H1 (cell line): ENCODE results near the gene ZNF227. TPM values are rescaled to one million over a fixed set of nuclear protein-coding genes. Genes with fewer than 3 reads are reported as not detected.

Experiments
- CTCF ChIA-PET: fragments of 300-600 bp; sonication (Branson Sonifier 250); formaldehyde crosslinking; loops from one replicate; lab custom pipeline; 2021; ENCODE audit not compliant: partially characterized antibody; lab: Charles Lee
- POLR2A ChIA-PET: fragments of 300-600 bp; sonication (Branson Sonifier 250); formaldehyde crosslinking; loops from one replicate; lab custom pipeline; 2021; ENCODE audit warnings: inconsistent platforms; ENCODE audit not compliant: partially characterized antibody; lab: Charles Lee
- DNase-seq, 2 experiments: peaks; one replicate each; pipeline versions ENCODE4 v3.0.0 to v3.0.0-alpha.2; 2010 to 2022; ENCODE audit warnings: low spot score in 2 of 2, low read depth in 1 of 2, mixed read lengths in 1 of 2
- FAIRE-seq: peaks from 2 replicates; lab custom pipeline; 2011; peaks lifted over from hg19 to GRCh38; lab: Jason Lieb, UNC
- H2AFZ ChIP-seq: 2 replicates; pipeline ENCODE4 v1.8.1; 2012; ENCODE audit warnings: low read length, inconsistent platforms
- H2AK5ac ChIP-seq: 2 replicates; pipeline ENCODE4 v1.6.1; 2013; ENCODE audit warnings: low read depth, low read length
- H2BK120ac ChIP-seq: replicated peaks from 2 replicates; pipeline ENCODE3; 2013; ENCODE audit warnings: low read depth, low read length, inconsistent platforms
- H2BK12ac ChIP-seq: 2 replicates; pipeline ENCODE4 v1.6.1; 2013; ENCODE audit warnings: low read depth, low read length
- H2BK15ac ChIP-seq: 2 replicates; pipeline ENCODE4 v1.6.1; 2013; ENCODE audit warnings: low read length
- H2BK20ac ChIP-seq: 2 replicates; pipeline ENCODE4 v1.6.1; 2013; ENCODE audit warnings: low read length
- H2BK5ac ChIP-seq: 2 replicates; pipeline ENCODE4 v1.6.1; 2013; ENCODE audit warnings: low read depth, low read length
- H3K14ac ChIP-seq: 2 replicates; pipeline ENCODE4 v1.6.1; 2013; ENCODE audit warnings: inconsistent platforms; ENCODE audit not compliant: insufficient read length
- H3K18ac ChIP-seq: 2 replicates; pipeline ENCODE4 v1.6.1; 2013; ENCODE audit warnings: low read length; ENCODE audit errors: extremely low read depth
- H3K23ac ChIP-seq: 2 replicates; pipeline ENCODE4 v1.6.1; 2013; ENCODE audit warnings: inconsistent platforms; ENCODE audit not compliant: insufficient read length
- H3K23me2 ChIP-seq: 2 replicates; pipeline ENCODE4 v1.6.1; 2013; ENCODE audit warnings: low read depth, low read length
- H3K27ac ChIP-seq: 2 replicates; pipeline ENCODE4 v1.6.1; 2011; ENCODE audit warnings: low read depth, low read length, inconsistent platforms
- H3K27me3 ChIP-seq, 4 experiments: replicated peaks in 1 of 4; 1 replicate in 1 of 4; 2 replicates in 3 of 4; pipeline versions ENCODE4 v1.6.1 to v1.8.1; 2011 to 2013; ENCODE audit warnings: low read length in 3 of 4, mild to moderate bottlenecking in 3 of 4, inconsistent platforms in 2 of 4, mixed read lengths in 2 of 4, moderate library complexity in 1 of 4; ENCODE audit not compliant: control insufficient read depth in 3 of 4, insufficient read depth in 3 of 4; ENCODE audit errors: extremely low read depth in 1 of 4
- H3K36me3 ChIP-seq, 4 experiments: 2 replicates each; pipeline versions ENCODE4 v1.6.1 to v1.8.1; 2011 to 2013; ENCODE audit warnings: mild to moderate bottlenecking in 4 of 4, low read length in 3 of 4, moderate library complexity in 2 of 4, control low read depth in 1 of 4, inconsistent platforms in 1 of 4; ENCODE audit not compliant: insufficient read depth in 4 of 4, control insufficient read depth in 2 of 4
- H3K4ac ChIP-seq: replicated peaks from 2 replicates; pipeline ENCODE3; 2013; ENCODE audit warnings: low read length, low read depth, mixed read lengths, inconsistent platforms; ENCODE audit not compliant: insufficient read length
- H3K4me1 ChIP-seq, 4 experiments: replicated peaks in 1 of 4; 1 replicate in 1 of 4; 2 replicates in 3 of 4; pipeline versions ENCODE4 v1.6.1 to v1.8.1; 2011 to 2013; ENCODE audit warnings: low read length in 3 of 4, inconsistent platforms in 2 of 4, mixed read lengths in 1 of 4; ENCODE audit not compliant: insufficient read depth in 4 of 4, control insufficient read depth in 3 of 4
- H3K4me2 ChIP-seq, 2 experiments: 2 replicates each; pipeline versions ENCODE4 v1.6.1 to v1.8.1; 2011 to 2013; ENCODE audit warnings: low read depth in 2 of 2, low read length in 2 of 2, control low read depth in 1 of 2, inconsistent platforms in 1 of 2, mild to moderate bottlenecking in 1 of 2; ENCODE audit not compliant: insufficient read depth in 1 of 2
- H3K4me3 ChIP-seq, 4 experiments: fragments of 200-600, 300-600 bp in 1 of 4; sonication (generic), shearing (Covaris generic), sonication (Bioruptor Twin) in 1 of 4; 2 replicates each; pipeline versions ENCODE4 v1.5.1 to v1.8.1; 2011 to 2016; ENCODE audit warnings: low read length in 4 of 4, low read depth in 3 of 4, control low read depth in 2 of 4, inconsistent platforms in 2 of 4, mild to moderate bottlenecking in 2 of 4, mixed read lengths in 1 of 4, moderate library complexity in 1 of 4; ENCODE audit not compliant: insufficient read depth in 2 of 4; ENCODE audit errors: extremely low read depth in 1 of 4
- H3K56ac ChIP-seq: replicated peaks from 2 replicates; pipeline ENCODE3; 2013; ENCODE audit warnings: low read depth, mild to moderate bottlenecking, mixed read lengths, low read length, inconsistent platforms; ENCODE audit not compliant: insufficient read length
- H3K79me1 ChIP-seq: 2 replicates; pipeline ENCODE4 v1.6.1; 2013; ENCODE audit warnings: low read depth, low read length, control low read depth
- H3K79me2 ChIP-seq, 2 experiments: 2 replicates each; pipeline versions ENCODE4 v1.6.1 to v1.8.1; 2012 to 2013; ENCODE audit warnings: low read length in 2 of 2, mild to moderate bottlenecking in 2 of 2, inconsistent platforms in 1 of 2; ENCODE audit not compliant: insufficient read depth in 2 of 2, control insufficient read depth in 1 of 2
- H3K9ac ChIP-seq, 4 experiments: replicated peaks in 1 of 4; 1 replicate in 1 of 4; 2 replicates in 3 of 4; pipeline versions ENCODE4 v1.6.1 to v1.8.1; 2011 to 2013; ENCODE audit warnings: low read depth in 3 of 4, low read length in 3 of 4, control low read depth in 2 of 4, mild to moderate bottlenecking in 2 of 4, moderate library complexity in 2 of 4, inconsistent platforms in 1 of 4; ENCODE audit errors: extremely low read depth in 1 of 4
- H3K9me3 ChIP-seq, 2 experiments: 2 replicates each; pipeline versions ENCODE4 v1.6.1 to v1.8.1; 2012 to 2013; ENCODE audit warnings: mild to moderate bottlenecking in 2 of 2, moderate library complexity in 2 of 2, control low read depth in 1 of 2, inconsistent platforms in 1 of 2, low read depth in 1 of 2, low read length in 1 of 2, mixed read lengths in 1 of 2; ENCODE audit not compliant: insufficient read depth in 2 of 2
- H4K20me1 ChIP-seq, 2 experiments: replicated peaks in 1 of 2; 2 replicates each; pipeline versions ENCODE3 to v1.8.1; 2011 to 2013; ENCODE audit warnings: inconsistent platforms in 2 of 2, low read length in 2 of 2, mild to moderate bottlenecking in 1 of 2; ENCODE audit not compliant: insufficient read depth in 2 of 2, control insufficient read depth in 1 of 2
- H4K5ac ChIP-seq: 2 replicates; pipeline ENCODE4 v1.6.1; 2013; ENCODE audit warnings: low read length, low read depth, mixed read lengths, inconsistent platforms; ENCODE audit not compliant: insufficient read length
- H4K8ac ChIP-seq: 2 replicates; pipeline ENCODE4 v1.8.0; 2013; ENCODE audit warnings: mild to moderate bottlenecking, moderate library complexity, low read length, inconsistent platforms; ENCODE audit not compliant: insufficient read depth; ENCODE audit errors: extremely low read depth
- H4K91ac ChIP-seq: replicated peaks from 2 replicates; pipeline ENCODE3; 2013; ENCODE audit warnings: low read length, mixed read lengths, inconsistent platforms; ENCODE audit not compliant: insufficient read length
- CHD1 ChIP-seq: IDR thresholded peaks from 2 replicates; pipeline ENCODE4 v1.6.1; 2012; ENCODE audit warnings: low read depth, low read length, improper control_type of control experiment
- CTBP2 ChIP-seq: IDR thresholded peaks from 2 replicates; pipeline ENCODE4 v1.7.0; 2011; ENCODE audit warnings: borderline replicate concordance, mild to moderate bottlenecking, moderate library complexity, mixed read lengths, low read length; ENCODE audit not compliant: insufficient read depth, insufficient read length
- CTCF ChIP-seq, 3 experiments: IDR thresholded peaks; 1 replicate in 2 of 3; 2 replicates in 1 of 3; pipeline versions ENCODE4 v1.5.1 to v1.6.1; 2011; ENCODE audit warnings: low read length in 3 of 3, mild to moderate bottlenecking in 3 of 3, inconsistent platforms in 2 of 3, low read depth in 1 of 3, moderate library complexity in 1 of 3; ENCODE audit not compliant: insufficient read depth in 1 of 3; ENCODE audit errors: control extremely low read depth in 1 of 3
- JUN ChIP-seq: IDR thresholded peaks from 2 replicates; pipeline ENCODE4 v1.6.1; 2011; ENCODE audit warnings: low read depth, mild to moderate bottlenecking, improper control_type of control experiment, low read length
- JUND ChIP-seq: IDR thresholded peaks from 2 replicates; pipeline ENCODE4 v1.6.1; 2011; ENCODE audit warnings: mild to moderate bottlenecking, improper control_type of control experiment, low read length
- MAFK ChIP-seq: IDR thresholded peaks from 2 replicates; pipeline ENCODE4 v1.6.1; 2012; ENCODE audit warnings: low read depth, mild to moderate bottlenecking, improper control_type of control experiment, low read length
- MAX ChIP-seq: IDR thresholded peaks from 2 replicates; pipeline ENCODE4 v1.6.1; 2012; ENCODE audit warnings: inconsistent platforms
- NRF1 ChIP-seq: IDR thresholded peaks from 2 replicates; pipeline ENCODE4 v1.6.1; 2011; ENCODE audit warnings: mild to moderate bottlenecking, low read depth, low read length, improper control_type of control experiment
- POU5F1 ChIP-seq: IDR thresholded peaks from 2 replicates; pipeline ENCODE4 v1.6.1; 2011; ENCODE audit warnings: low read depth, mild to moderate bottlenecking, low read length, moderate library complexity
- TAF1 ChIP-seq: IDR thresholded peaks from 2 replicates; pipeline ENCODE4 v1.6.1; 2011; ENCODE audit warnings: mild to moderate bottlenecking, low read depth, low read length
- TAF7 ChIP-seq: optimal IDR thresholded peaks from 2 replicates; pipeline ENCODE3; 2011; ENCODE audit warnings: low read depth, mild to moderate bottlenecking, inconsistent platforms, low read length, moderate library complexity, borderline replicate concordance
- YY1 ChIP-seq: IDR thresholded peaks from 2 replicates; pipeline ENCODE4 v1.6.1; 2011; ENCODE audit warnings: low read depth, mild to moderate bottlenecking, low read length
- ZNF274 ChIP-seq: IDR thresholded peaks from 2 replicates; pipeline ENCODE4 v1.7.0; 2012; ENCODE audit warnings: low read length, borderline replicate concordance; ENCODE audit errors: extremely low read depth
- WGBS, 2 experiments: shearing (Covaris generic) in 1 of 2; methylation state at CpG; one replicate each; pipeline versions ENCODE4 v1.1.6 to v1.1.7; 2013 to 2015; ENCODE audit warnings: low lambda C conversion rate in 2 of 2, mixed read lengths in 2 of 2, inconsistent platforms in 1 of 2, low coverage in 1 of 2, missing lambda C conversion rate in 1 of 2; ENCODE audit not compliant: insufficient replicate concordance in 2 of 2, insufficient coverage in 1 of 2, insufficient read length in 1 of 2; ENCODE audit errors: extremely low coverage in 1 of 2, missing lambda C conversion rate in 1 of 2; 5-methylcytosine and 5-hydroxymethylcytosine counted together
- polyA plus RNA-seq, 7 experiments: library from polyadenylated mRNA; depleted of rRNA in 3 of 7; stranded (reverse) in 5 of 7; unstranded in 2 of 7; fragments of >200 nt in 5 of 7; fragments of 200-250 nt in 2 of 7; gene quantifications; 1 replicate in 5 of 7; 2 replicates in 1 of 7; 4 replicates in 1 of 7; pipeline versions ENCODE4 v1.2.1 to v1.2.3, GENCODE V29; 2011 to 2013; ENCODE audit warnings: missing spikeins in 2 of 7, mixed read lengths in 2 of 7
- total RNA-seq: library from RNA; stranded (reverse); fragmentation: NEBNext Ultra II Directional; extraction: Animal tissue kit (Norgen Biotek cat#: 25700); gene quantifications from 2 replicates; pipeline ENCODE4 v1.2.1, GENCODE V29; 2021

ZNF227 gene
- total and polyA plus RNA-seq, 2 of the 8 experiments (the other 6 are each of a cell fraction or from before 2014, with no cell fraction given) = 4.9 to 23.9 TPM

GRCh38 chr19:44190020-44190419 is 22.3 kb upstream of the ZNF227 start:
- H3K56ac ChIP-seq = no peak overlapping the region
- H4K20me1 ChIP-seq = no peaks in the 10 kb centered on the region
- no peak overlapping the region for H2BK20ac ChIP-seq
- H3K14ac ChIP-seq = no peak overlapping the region
- no peaks in the 10 kb centered on the region for H3K36me3 ChIP-seq
- H4K5ac ChIP-seq = no peak overlapping the region
- DNase-seq (no peak), FAIRE-seq (no peak)
- H3K27ac ChIP-seq = no peak overlapping the region
- H3K79me2 ChIP-seq = no peaks in the 10 kb centered on the region
- H3K27me3 ChIP-seq = no peaks in the 10 kb centered on the region
- H3K23ac ChIP-seq = no peak overlapping the region
- ChIA-PET POLR2A (no interaction called here), CTCF (no interaction called here)
- peaks cover 12 to 23% of the 10 kb centered on the region in 2 experiments for H3K9me3 ChIP-seq
- H3K18ac ChIP-seq = no peak overlapping the region
- H4K91ac ChIP-seq = no peak overlapping the region
- no peak overlapping the region for H3K4me2 ChIP-seq
- H4K8ac ChIP-seq = no peak overlapping the region
- no peak overlapping the region for H2BK5ac ChIP-seq
- no peaks in the 10 kb centered on the region for H3K79me1 ChIP-seq
- H2BK12ac ChIP-seq = no peak overlapping the region
- no peak overlapping the region for H3K4me3 ChIP-seq
- no peak overlapping the region for H3K9ac ChIP-seq
- H2AK5ac ChIP-seq = no peak overlapping the region
- H3K4ac ChIP-seq = no peak overlapping the region
- no peak overlapping the region for H2AFZ ChIP-seq
- WGBS, 2 experiments = 92% methylated on average over 6 of the region's 6 CpGs; no CpG with 5 or more reads in 1 of the 2 experiments
- H2BK15ac ChIP-seq = no peak overlapping the region
- no peak overlapping the region for H2BK120ac ChIP-seq
- no peaks in the 10 kb centered on the region for H3K4me1 ChIP-seq
- no peaks in the 10 kb centered on the region for H3K23me2 ChIP-seq
- TF ChIP-seq MAFK (no peak), POU5F1 (no peak), JUND (no peak), MAX (no peak), TAF1 (no peak), JUN (no peak), ZNF274 (no peak), NRF1 (no peak), CTBP2 (no peak), CTCF (IDR thresholded peaks at IDR 0.05; ENCODE audit: control extremely low read depth in 1 of 3, insufficient read depth in 1 of 3, low read depth in 1 of 3, low read length in 3 of 3) (no peak), YY1 (no peak), TAF7 (no peak), CHD1 (no peak)
